Adrenal gland (tissue), 12 donors: ENCODE data around the gene SCAMP5. TPM values are rescaled to one million over a fixed set of nuclear protein-coding genes. Genes with fewer than 3 reads are reported as not detected.
A peak's percentile ranks its signal among the peaks of the same experiment; 100 is the strongest.

Experiments used
- DNase-seq, 7 donors: peaks; one replicate each; pipeline ENCODE4 v3.0.0-alpha.2; 2019 to 2020
- H3K27ac ChIP-seq, 5 donors: fragments of 200-600 bp; sonication (generic) in 4 of 5; 1 replicate in 3 of 5; 2 replicates in 2 of 5; pipeline versions ENCODE4 v1.5.1 to v1.8.0; 2016 to 2020; ENCODE audit warnings: mild to moderate bottlenecking in 1 of 5
- H3K27me3 ChIP-seq: fragments of 200-600 bp; 2 replicates; pipeline ENCODE4 v1.8.0; 2021
- H3K36me3 ChIP-seq, 2 donors: fragments of 200-600 bp; replicated peaks in 1 of 2; 1 replicate in 1 of 2; 2 replicates in 1 of 2; pipeline versions ENCODE4 v1.5.1 to v1.8.0; 2018 to 2022
- H3K4me1 ChIP-seq, 2 donors: fragments of 200-600 bp; replicated peaks in 1 of 2; 1 replicate in 1 of 2; 2 replicates in 1 of 2; pipeline versions ENCODE4 v1.5.1 to v1.8.0; 2018 to 2021
- H3K4me3 ChIP-seq, 4 donors: fragments of 200-600 bp; sonication (generic) in 3 of 4; one replicate each; pipeline ENCODE4 v1.5.1; 2016 to 2018
- H3K9me3 ChIP-seq, 3 donors: fragments of 200-600 bp; sonication (generic) in 1 of 3; replicated peaks in 1 of 3; 1 replicate in 2 of 3; 2 replicates in 1 of 3; pipeline versions ENCODE4 v1.5.1 to v1.8.0; 2016 to 2021
- POLR2A ChIP-seq, 2 donors: fragments of 450-650 bp; IDR thresholded peaks; one replicate each; pipeline ENCODE4 v1.6.1; 2017; ENCODE audit warnings: antibody characterized with exemption in 2 of 2, mild to moderate bottlenecking in 2 of 2, moderate library complexity in 1 of 2
- WGBS, 4 donors: extraction: QIAGEN DNeasy Blood & Tissue Kit in 2 of 4; methylation state at CpG; one replicate each; pipeline versions ENCODE4 v1.1.5 to v1.1.7; 2013 to 2017; 5-methylcytosine and 5-hydroxymethylcytosine counted together
- intact Hi-C, 2 donors: fragments of 100-400 bp; cut with DNase I; formaldehyde crosslinking; loops; one replicate each; pipeline versions ENCODE4 v1.14.1 to v1.15.0; 2022 to 2023
- polyA plus RNA-seq, 3 donors: library from polyadenylated mRNA; stranded (reverse); fragments of 200-250 nt in 2 of 3; fragments of 350-450 nt in 1 of 3; fragmentation: Illumina TruSeq in 1 of 3; extraction: RNeasy Lipid Tissue Mini Kit (QIAGEN cat#74804) in 1 of 3; gene quantifications; one replicate each; pipeline ENCODE4 v1.2.3, GENCODE V29; 2013 to 2014
- total RNA-seq, 9 donors: library from RNA; depleted of rRNA in 4 of 9; stranded (reverse); fragments of >200 nt in 4 of 9; fragments of 120-200 nt in 1 of 9; fragmentation: NEBNext Ultra II Directional in 1 of 9; extraction: Animal tissue kit (Norgen Biotek cat#: 25700) in 1 of 9; gene quantifications; one replicate each; pipeline versions ENCODE4 v1.1.0 to v1.2.4, GENCODE V29; 2013 to 2023
- TF ChIP-seq, protein P1 (sequence below), 6 experiments: fragments of 450-650 bp in 4 of 6; fragments of 200-600 bp in 2 of 6; sonication (generic) in 1 of 6; IDR thresholded peaks; 1 replicate in 5 of 6; 2 replicates in 1 of 6; pipeline versions ENCODE4 v1.5.1 to v1.8.0; 2016 to 2021; ENCODE audit warnings: antibody characterized with exemption in 6 of 6, mild to moderate bottlenecking in 2 of 6, moderate library complexity in 1 of 6
- donor health status: healthy with polysubstance abuse.
- donor health status: Bipolar disorder and iron deficiency.
- donor health status: DM: yes; HTN: yes; CAD: no.
- donor health status: DM: no; HTN: no; CAD: no.
- donor health status: DM: no; HTN: no; CAD: no.
- donor health status: DM: yes; HTN: yes; CAD: no.

Gene SCAMP5
- total and polyA plus RNA-seq, 12 donors = 10.2 to 47.2 (median 23.6) TPM

DNA sequence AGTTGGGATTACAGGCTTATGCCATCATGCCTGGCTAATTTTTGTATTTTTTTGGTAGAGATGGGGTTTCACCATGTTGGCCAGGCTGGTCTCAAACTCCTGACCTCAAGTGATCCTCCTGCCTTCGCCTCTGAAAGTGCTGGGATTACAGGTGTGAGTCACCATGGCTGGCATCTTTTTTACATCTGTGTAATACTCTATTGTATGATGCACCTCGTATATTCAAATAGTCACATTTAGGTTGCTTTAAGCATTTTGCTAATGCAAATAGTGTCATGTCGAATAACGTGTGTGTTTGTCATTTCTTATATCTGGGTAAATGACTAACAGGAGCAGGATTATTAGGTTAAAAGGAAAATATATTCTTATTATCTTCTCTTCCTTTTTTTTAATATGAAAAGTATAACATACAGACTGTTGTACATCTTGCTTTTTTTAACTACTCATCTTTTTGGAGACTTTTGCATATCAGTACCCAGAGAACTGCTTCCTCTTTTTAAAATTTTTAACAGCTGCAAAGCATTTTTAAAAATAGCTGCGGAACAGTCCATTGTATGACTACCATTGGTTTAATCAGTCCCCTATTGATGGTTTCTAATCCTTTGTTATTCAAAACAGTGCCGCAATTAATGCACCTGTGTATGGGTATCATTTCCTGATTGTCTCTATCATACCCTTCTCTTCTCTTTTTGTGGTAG lies 13.4 kb downstream of the SCAMP5 start:
- no peak for DNase-seq
- Histone ChIP-seq H3K4me1 (no peaks in the 10 kb centered on the region), H3K27me3 (no peaks in the 10 kb centered on the region), H3K9me3 (no peaks in the 10 kb centered on the region), H3K36me3 (peaks cover 0 to 4% of the 10 kb centered on the region in 2 donors), H3K27ac (peak overlapping the region in 2 of 5 donors; percentile 44 to 51), H3K4me3 (no peak overlapping the region)
- TF ChIP-seq, protein P1, sequence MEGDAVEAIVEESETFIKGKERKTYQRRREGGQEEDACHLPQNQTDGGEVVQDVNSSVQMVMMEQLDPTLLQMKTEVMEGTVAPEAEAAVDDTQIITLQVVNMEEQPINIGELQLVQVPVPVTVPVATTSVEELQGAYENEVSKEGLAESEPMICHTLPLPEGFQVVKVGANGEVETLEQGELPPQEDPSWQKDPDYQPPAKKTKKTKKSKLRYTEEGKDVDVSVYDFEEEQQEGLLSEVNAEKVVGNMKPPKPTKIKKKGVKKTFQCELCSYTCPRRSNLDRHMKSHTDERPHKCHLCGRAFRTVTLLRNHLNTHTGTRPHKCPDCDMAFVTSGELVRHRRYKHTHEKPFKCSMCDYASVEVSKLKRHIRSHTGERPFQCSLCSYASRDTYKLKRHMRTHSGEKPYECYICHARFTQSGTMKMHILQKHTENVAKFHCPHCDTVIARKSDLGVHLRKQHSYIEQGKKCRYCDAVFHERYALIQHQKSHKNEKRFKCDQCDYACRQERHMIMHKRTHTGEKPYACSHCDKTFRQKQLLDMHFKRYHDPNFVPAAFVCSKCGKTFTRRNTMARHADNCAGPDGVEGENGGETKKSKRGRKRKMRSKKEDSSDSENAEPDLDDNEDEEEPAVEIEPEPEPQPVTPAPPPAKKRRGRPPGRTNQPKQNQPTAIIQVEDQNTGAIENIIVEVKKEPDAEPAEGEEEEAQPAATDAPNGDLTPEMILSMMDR (IDR thresholded peaks at IDR 0.05) = no peak
- no peak for TF ChIP-seq POLR2A (IDR thresholded peaks at IDR 0.05)
- intact Hi-C loops = no loop called here
- WGBS, 4 donors = 71 to 80% (median 73%) methylated on average over 6 of the region's 6 CpGs

DNA sequence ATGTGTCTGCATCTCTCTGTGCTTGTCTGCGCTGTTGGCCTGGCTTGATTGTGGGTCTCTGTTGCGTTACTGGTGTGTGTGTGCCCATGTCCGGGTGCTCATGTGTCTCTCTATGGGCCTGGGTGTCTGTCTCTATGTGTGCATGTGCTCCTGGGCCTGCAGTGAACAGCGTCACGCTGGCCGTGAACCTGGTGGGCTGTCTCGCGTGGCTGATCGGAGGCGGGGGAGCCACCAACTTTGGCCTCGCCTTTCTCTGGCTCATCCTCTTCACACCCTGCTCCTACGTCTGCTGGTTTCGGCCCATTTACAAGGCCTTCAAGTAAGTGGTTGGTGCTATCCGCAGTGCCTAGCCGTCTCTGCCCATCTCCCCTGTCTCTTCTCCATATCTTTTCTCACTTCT lies 21.1 kb downstream of the SCAMP5 start:
- Histone ChIP-seq H3K4me1 (no peaks in the 10 kb centered on the region), H3K36me3 (peaks cover 0 to 4% of the 10 kb centered on the region in 2 donors), H3K4me3 (no peak overlapping the region), H3K27me3 (no peaks in the 10 kb centered on the region), H3K27ac (no peak overlapping the region), H3K9me3 (no peaks in the 10 kb centered on the region)
- intact Hi-C loops = no loop called here
- no peak for DNase-seq
- 93 to 96% (median 94%) methylated on average over 13 to 15 of the region's 15 CpGs for WGBS, 4 donors
- TF ChIP-seq POLR2A (IDR thresholded peaks at IDR 0.05) = no peak
- TF ChIP-seq, protein P1 (IDR thresholded peaks at IDR 0.05) = no peak

DNA sequence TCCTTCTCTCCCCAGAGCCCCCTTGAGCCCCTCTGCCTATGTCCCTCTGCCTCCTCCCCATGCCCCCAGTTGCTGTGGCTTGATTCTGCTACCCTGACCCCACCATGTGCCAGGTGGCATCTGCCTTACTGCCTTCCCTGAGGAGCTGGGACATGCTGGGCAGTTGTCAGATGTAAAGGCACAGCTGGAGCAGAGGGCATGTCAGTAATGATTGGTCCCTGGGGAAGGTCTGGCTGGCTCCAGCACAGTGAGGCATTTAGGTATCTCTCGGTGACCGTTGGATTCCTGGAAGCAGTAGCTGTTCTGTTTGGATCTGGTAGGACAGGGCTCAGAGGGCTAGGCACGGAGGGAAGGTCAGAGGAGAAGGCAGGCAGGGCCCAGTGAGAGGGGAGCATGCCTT lies 24.6 kb downstream of the SCAMP5 start:
- intact Hi-C loops = loop anchor here in 1 of 2 donors (10.0 kb wide), 1 partner anchor 285 kb away; no protein-coding TSS in a partner anchor
- DNase-seq = no peak
- Histone ChIP-seq H3K36me3 (no peaks in the 10 kb centered on the region), H3K27ac (no peak overlapping the region), H3K27me3 (no peaks in the 10 kb centered on the region), H3K4me1 (peaks cover 10 to 11% of the 10 kb centered on the region in 2 donors), H3K4me3 (no peak overlapping the region), H3K9me3 (no peaks in the 10 kb centered on the region)
- WGBS, 4 donors = 90 to 97% (median 94%) methylated on average over 3 of the region's 3 CpGs
- no peak for TF ChIP-seq POLR2A (IDR thresholded peaks at IDR 0.05)

DNA sequence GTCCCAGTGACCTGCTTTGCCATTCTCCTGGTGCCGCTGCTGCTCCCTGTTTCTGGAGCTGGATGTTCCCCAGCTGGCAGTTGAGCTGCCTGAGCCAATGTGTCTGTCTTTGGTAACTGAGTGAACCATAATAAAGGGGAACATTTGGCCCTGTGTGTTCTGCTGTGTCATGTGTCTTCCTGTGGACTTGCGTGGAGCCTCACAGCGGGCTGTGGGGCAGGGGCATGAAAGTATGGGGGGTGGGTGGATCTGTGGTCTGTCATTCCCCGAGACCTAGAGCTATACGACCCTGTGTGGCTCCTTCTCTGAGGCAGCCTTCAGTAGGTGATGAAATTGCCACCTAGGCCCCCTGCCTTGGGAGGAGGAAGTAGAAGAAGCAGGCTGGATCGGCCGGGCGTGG lies 26.0 kb downstream of the SCAMP5 start:
- Histone ChIP-seq H3K4me3 (no peak overlapping the region), H3K4me1 (peaks cover 17% of the 10 kb centered on the region in 2 donors), H3K27me3 (no peaks in the 10 kb centered on the region), H3K27ac (no peak overlapping the region), H3K9me3 (no peaks in the 10 kb centered on the region), H3K36me3 (no peaks in the 10 kb centered on the region)
- WGBS, 4 donors = 79 to 88% (median 80%) methylated on average over 7 to 8 of the region's 8 CpGs
- intact Hi-C loops = loop anchor here in 1 of 2 donors (10.0 kb wide), 1 partner anchor 283 kb away; no protein-coding TSS in a partner anchor
- no peak for TF ChIP-seq POLR2A (IDR thresholded peaks at IDR 0.05)
- TF ChIP-seq, protein P1 (IDR thresholded peaks at IDR 0.05) = no peak
- no peak for DNase-seq

DNA sequence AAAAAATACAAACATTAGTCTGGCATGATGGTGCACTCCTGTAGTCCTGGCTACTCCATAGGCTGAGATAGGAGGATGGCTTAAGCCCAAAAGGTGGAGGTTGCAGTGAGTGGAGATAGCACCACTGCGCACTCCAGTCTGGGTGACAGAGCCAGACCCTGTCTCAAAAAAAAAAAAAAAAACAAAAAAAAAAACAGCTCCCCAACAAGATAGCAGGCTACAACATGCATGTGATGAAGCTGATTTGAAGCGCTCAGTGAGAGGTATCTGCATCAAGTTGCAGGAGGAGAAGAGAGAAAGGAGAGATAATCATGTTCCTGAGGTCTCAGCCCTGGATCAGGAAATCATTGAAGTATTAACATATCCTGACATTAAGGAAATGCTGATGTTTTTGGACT lies 27.4 kb downstream of the SCAMP5 start:
- Histone ChIP-seq H3K36me3 (no peaks in the 10 kb centered on the region), H3K27ac (no peak overlapping the region), H3K9me3 (no peaks in the 10 kb centered on the region), H3K27me3 (no peaks in the 10 kb centered on the region), H3K4me3 (no peak overlapping the region), H3K4me1 (peaks cover 17% of the 10 kb centered on the region in 2 donors)
- TF ChIP-seq POLR2A (IDR thresholded peaks at IDR 0.05) = no peak
- TF ChIP-seq, protein P1 (IDR thresholded peaks at IDR 0.05) = no peak
- intact Hi-C loops = loop anchor here in 1 of 2 donors (10.0 kb wide), 1 partner anchor 282 kb away; no protein-coding TSS in a partner anchor
- no peak for DNase-seq
- WGBS, 4 donors = 92 to 97% (median 96%) methylated on average over 2 of the region's 2 CpGs
